Smooth muscle cell (in vitro differentiated cells): ENCODE data around the gene OR51T1. TPM values are rescaled to one million over a fixed set of nuclear protein-coding genes. Genes with fewer than 3 reads are reported as not detected.
A peak's percentile ranks its signal among the peaks of the same experiment; 100 is the strongest.
"Not testable (repeated sequence)": the region's sequence is repeated elsewhere in the genome, so short reads cannot be mapped to it uniquely, and the experiment has no call there.

Source experiments
- DNase-seq: peaks from one replicate; lab custom pipeline; 2025; ENCODE audit not compliant: unreplicated experiment; lab: John Stamatoyannopoulos, UW
- H2AFZ ChIP-seq: fragments of 200-600 bp; sonication (generic); 2 replicates; pipeline ENCODE4 v1.6.0; 2016; ENCODE audit warnings: antibody characterized with exemption, low read depth, mild to moderate bottlenecking
- H3F3A ChIP-seq: fragments of 200-600 bp; sonication (generic); 2 replicates; pipeline ENCODE4 v1.6.0; 2017; ENCODE audit warnings: antibody characterized with exemption, low read depth
- H3K27ac ChIP-seq: fragments of 200-600 bp; sonication (generic); 2 replicates; pipeline ENCODE4 v1.5.1; 2016; ENCODE audit warnings: low read depth, mild to moderate bottlenecking
- H3K27me3 ChIP-seq: fragments of 200-600 bp; sonication (generic); 2 replicates; pipeline ENCODE4 v1.6.1; 2016; ENCODE audit warnings: low read depth, mild to moderate bottlenecking
- H3K36me3 ChIP-seq: fragments of 200-600 bp; sonication (generic); 2 replicates; pipeline ENCODE4 v1.5.1; 2016; ENCODE audit warnings: low read depth
- H3K4me1 ChIP-seq: fragments of 200-600 bp; sonication (generic); 2 replicates; pipeline ENCODE4 v1.5.1; 2016; ENCODE audit warnings: low read depth
- H3K4me2 ChIP-seq: fragments of 200-600 bp; sonication (generic); 2 replicates; pipeline ENCODE4 v1.6.0; 2016; ENCODE audit warnings: mild to moderate bottlenecking
- H3K4me3 ChIP-seq: fragments of 200-600 bp; sonication (generic); 2 replicates; pipeline ENCODE4 v1.5.1; 2016; ENCODE audit warnings: mild to moderate bottlenecking
- H3K79me2 ChIP-seq: fragments of 200-600 bp; sonication (generic); 2 replicates; pipeline ENCODE4 v1.6.0; 2016; ENCODE audit warnings: low read depth, mild to moderate bottlenecking
- H3K9ac ChIP-seq: fragments of 200-600 bp; sonication (generic); 2 replicates; pipeline ENCODE4 v1.6.0; 2016; ENCODE audit warnings: low read depth
- H3K9me3 ChIP-seq: fragments of 200-600 bp; sonication (generic); replicated peaks from 2 replicates; pipeline ENCODE4 v1.5.1; 2016; ENCODE audit warnings: low read depth
- H4K20me1 ChIP-seq: fragments of 200-600 bp; sonication (generic); 2 replicates; pipeline ENCODE4 v1.6.0; 2016; ENCODE audit warnings: low read depth
- CTCF ChIP-seq: fragments of 200-600 bp; sonication (generic); IDR thresholded peaks from 2 replicates; pipeline ENCODE4 v1.5.1; 2017; ENCODE audit warnings: borderline replicate concordance, mild to moderate bottlenecking, antibody characterized with exemption; ENCODE audit not compliant: insufficient read depth, poor library complexity, severe bottlenecking
- WGBS: methylation state at CpG from one replicate; pipeline ENCODE4 v1.1.7; 2016; ENCODE audit warnings: low lambda C conversion rate; 5-methylcytosine and 5-hydroxymethylcytosine counted together
- polyA plus RNA-seq: library from polyadenylated mRNA; unstranded; fragments of >200 nt; fragmentation: Nextera tagmentation; extraction: Ambion mirVana; gene quantifications from 2 replicates; pipeline ENCODE4 v1.2.1, GENCODE V29; 2016
- total RNA-seq: library from RNA; depleted of rRNA; stranded (reverse); fragments of >200 nt; gene quantifications from 2 replicates; pipeline ENCODE4 v1.2.3, GENCODE V29; 2014

Gene OR51T1
- total and polyA plus RNA-seq, 2 experiments from 2014 or later, result not detected

DNA sequence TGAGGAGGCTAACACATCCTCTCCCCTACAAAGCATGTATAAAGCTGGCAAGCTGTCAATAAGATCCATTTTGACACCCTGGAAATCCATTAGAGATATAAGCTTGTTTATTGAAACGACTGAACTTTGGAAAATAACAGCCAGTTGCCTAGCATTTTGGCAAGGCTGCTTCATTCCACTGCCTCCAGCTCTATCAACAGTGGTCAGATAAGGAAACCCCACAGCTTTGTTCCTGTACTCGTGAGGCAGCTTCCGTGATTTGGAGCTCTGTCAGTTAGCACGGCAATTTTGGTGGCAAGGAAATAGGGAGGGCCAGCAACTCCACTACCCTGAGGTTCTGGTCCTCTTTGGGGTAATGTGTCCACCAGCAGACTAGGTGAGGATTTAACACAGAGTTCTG lies 30.7 kb upstream of the OR51T1 start:
- no peak overlapping the region for H3K4me3 ChIP-seq
- 28% methylated on average over 4 of the region's 4 CpGs for WGBS
- no peaks in the 10 kb centered on the region for H3K79me2 ChIP-seq
- no peaks in the 10 kb centered on the region for H3K9me3 ChIP-seq
- no peak overlapping the region for H3K9ac ChIP-seq
- no peaks in the 10 kb centered on the region for H3K4me1 ChIP-seq
- no peak overlapping the region for H2AFZ ChIP-seq
- H3F3A ChIP-seq, result no peaks in the 10 kb centered on the region
- no peaks in the 10 kb centered on the region for H4K20me1 ChIP-seq
- H3K27ac ChIP-seq, result no peak overlapping the region
- no peaks in the 10 kb centered on the region for H3K36me3 ChIP-seq
- peaks cover 4% of the 10 kb centered on the region for H3K27me3 ChIP-seq
- TF ChIP-seq CTCF, result no peak
- H3K4me2 ChIP-seq, result peak overlapping the region; percentile 21
- DNase-seq, result no peak

DNA sequence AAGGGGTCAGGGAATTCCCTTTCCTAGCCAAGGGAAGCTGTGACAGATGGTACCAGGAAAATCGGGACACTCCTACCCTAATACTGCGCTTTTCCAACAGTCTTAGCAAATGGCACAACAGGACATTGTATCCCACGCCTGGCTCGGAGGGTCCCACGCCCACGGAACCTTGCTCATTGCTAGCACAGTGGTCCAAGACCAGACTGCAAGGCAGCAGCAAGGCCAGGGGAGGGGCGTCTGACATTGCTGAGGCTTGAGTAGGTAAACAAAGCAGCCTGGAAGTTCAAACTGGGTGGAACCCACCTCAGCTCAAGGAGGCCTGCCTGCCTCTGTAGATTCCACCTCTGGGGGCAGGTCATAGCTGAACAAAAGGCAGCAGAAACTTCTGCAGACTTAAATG lies 27.4 kb upstream of the OR51T1 start:
- not testable (repeated sequence) for H3K9me3 ChIP-seq, H3K27me3 ChIP-seq, DNase-seq, H3K4me2 ChIP-seq, H3F3A ChIP-seq, H3K27ac ChIP-seq, H3K4me3 ChIP-seq, H3K36me3 ChIP-seq, H2AFZ ChIP-seq, H3K4me1 ChIP-seq, H3K9ac ChIP-seq, H3K79me2 ChIP-seq, H4K20me1 ChIP-seq
- WGBS, result 93% methylated on average over 7 of the region's 7 CpGs

GRCh38 chr11:4862447-4863236 lies 19.1 kb upstream of the OR51T1 start:
- H3K9me3 ChIP-seq, result no peaks in the 10 kb centered on the region
- no peaks in the 10 kb centered on the region for H3K4me1 ChIP-seq
- no peaks in the 10 kb centered on the region for H3K79me2 ChIP-seq
- no peak overlapping the region for H3K4me2 ChIP-seq
- H4K20me1 ChIP-seq, result no peaks in the 10 kb centered on the region
- H2AFZ ChIP-seq, result no peak overlapping the region
- no peak overlapping the region for H3K4me3 ChIP-seq
- DNase-seq, result no peak
- no peaks in the 10 kb centered on the region for H3F3A ChIP-seq
- H3K36me3 ChIP-seq, result no peaks in the 10 kb centered on the region
- no peaks in the 10 kb centered on the region for H3K27me3 ChIP-seq
- no peak overlapping the region for H3K9ac ChIP-seq
- no peak overlapping the region for H3K27ac ChIP-seq
- TF ChIP-seq CTCF, result no peak

GRCh38 chr11:4863876-4864275 lies 17.8 kb upstream of the OR51T1 start:
- no peak overlapping the region for H3K9ac ChIP-seq
- H3K36me3 ChIP-seq, result no peaks in the 10 kb centered on the region
- WGBS, result 53% methylated on average over 4 of the region's 4 CpGs
- no peaks in the 10 kb centered on the region for H4K20me1 ChIP-seq
- DNase-seq, result no peak
- no peaks in the 10 kb centered on the region for H3K9me3 ChIP-seq
- no peak for TF ChIP-seq CTCF
- no peak overlapping the region for H2AFZ ChIP-seq
- no peaks in the 10 kb centered on the region for H3K79me2 ChIP-seq
- H3K27ac ChIP-seq, result no peak overlapping the region
- no peak overlapping the region for H3K4me2 ChIP-seq
- H3F3A ChIP-seq, result no peaks in the 10 kb centered on the region
- no peak overlapping the region for H3K4me3 ChIP-seq
- no peaks in the 10 kb centered on the region for H3K27me3 ChIP-seq
- H3K4me1 ChIP-seq, result no peaks in the 10 kb centered on the region
